Liver (tissue), 9 donors: ENCODE data around the gene SH3PXD2B. TPM values are rescaled to one million over a fixed set of nuclear protein-coding genes. Genes with fewer than 3 reads are reported as not detected.
A peak's percentile ranks its signal among the peaks of the same experiment; 100 is the strongest.

Source experiments
- DNase-seq: peaks from one replicate; pipeline ENCODE4 v3.0.0-alpha.2; 2017; ENCODE audit warnings: low spot score
- H3K27ac ChIP-seq, 2 donors: one replicate each; pipeline ENCODE4 v1.7.0; 2013; ENCODE audit warnings: inconsistent platforms in 2 of 2, low read length in 2 of 2, control low read depth in 1 of 2, low read depth in 1 of 2, mild to moderate bottlenecking in 1 of 2
- H3K27me3 ChIP-seq, 4 donors: one replicate each; pipeline versions ENCODE4 v1.6.1 to v1.7.0; 2013; ENCODE audit warnings: low read length in 3 of 4, inconsistent platforms in 1 of 4, mild to moderate bottlenecking in 1 of 4, moderate library complexity in 1 of 4; ENCODE audit not compliant: control insufficient read depth in 4 of 4, insufficient read depth in 4 of 4
- H3K36me3 ChIP-seq, 4 donors: one replicate each; pipeline versions ENCODE4 v1.6.1 to v1.7.0; 2013; ENCODE audit warnings: low read length in 3 of 4, mild to moderate bottlenecking in 3 of 4, low read depth in 1 of 4, moderate library complexity in 1 of 4; ENCODE audit not compliant: control insufficient read depth in 4 of 4, insufficient read depth in 3 of 4
- H3K4me1 ChIP-seq, 4 donors: one replicate each; pipeline versions ENCODE4 v1.6.1 to v1.7.0; 2013; ENCODE audit warnings: low read length in 3 of 4, mild to moderate bottlenecking in 3 of 4, moderate library complexity in 1 of 4; ENCODE audit not compliant: control insufficient read depth in 4 of 4, insufficient read depth in 4 of 4
- H3K4me3 ChIP-seq, 3 donors: one replicate each; pipeline versions ENCODE4 v1.6.1 to v1.7.0; 2013; ENCODE audit warnings: low read length in 3 of 3, control low read depth in 1 of 3, low read depth in 1 of 3, mild to moderate bottlenecking in 1 of 3
- H3K9ac ChIP-seq, 2 donors: one replicate each; pipeline ENCODE4 v1.7.0; 2013; ENCODE audit warnings: low read length in 2 of 2, mild to moderate bottlenecking in 2 of 2, moderate library complexity in 2 of 2, control low read depth in 1 of 2, low read depth in 1 of 2
- H3K9me3 ChIP-seq, 4 donors: one replicate each; pipeline versions ENCODE4 v1.6.1 to v1.7.0; 2013; ENCODE audit warnings: low read length in 3 of 4; ENCODE audit not compliant: control insufficient read depth in 4 of 4
- EGR1 ChIP-seq, 2 donors: IDR thresholded peaks; 2 replicates each; pipeline ENCODE4 v1.6.1; 2016 to 2018; ENCODE audit warnings: antibody characterized with exemption in 2 of 2, low read depth in 2 of 2
- FOXA1 ChIP-seq: IDR thresholded peaks from 2 replicates; pipeline ENCODE4 v1.6.1; 2016; ENCODE audit warnings: antibody characterized with exemption
- GABPA ChIP-seq, 2 donors: IDR thresholded peaks in 1 of 2; conservative IDR thresholded peaks in 1 of 2; 2 replicates each; pipeline ENCODE4 v1.6.1; 2016; ENCODE audit warnings: antibody characterized with exemption in 2 of 2, mild to moderate bottlenecking in 1 of 2, moderate library complexity in 1 of 2
- HNF4A ChIP-seq, 2 donors: conservative IDR thresholded peaks; 2 replicates each; pipeline ENCODE4 v1.6.1; 2016; ENCODE audit warnings: antibody characterized with exemption in 2 of 2, mild to moderate bottlenecking in 2 of 2
- HNF4G ChIP-seq: IDR thresholded peaks from 2 replicates; pipeline ENCODE4 v1.6.1; 2016; ENCODE audit warnings: antibody characterized with exemption
- JUND ChIP-seq, 2 donors: IDR thresholded peaks; 2 replicates each; pipeline ENCODE4 v1.6.1; 2016; ENCODE audit warnings: antibody characterized with exemption in 2 of 2
- NR2F2 ChIP-seq: IDR thresholded peaks from 2 replicates; pipeline ENCODE4 v1.6.1; 2016; ENCODE audit warnings: antibody characterized with exemption
- RXRA ChIP-seq, 2 donors: IDR thresholded peaks; 2 replicates each; pipeline ENCODE4 v1.6.1; 2017 to 2018; ENCODE audit warnings: antibody characterized with exemption in 2 of 2, mild to moderate bottlenecking in 1 of 2
- SP1 ChIP-seq: IDR thresholded peaks from 2 replicates; pipeline ENCODE4 v1.6.1; 2018; ENCODE audit warnings: antibody characterized with exemption, mild to moderate bottlenecking
- YY1 ChIP-seq: IDR thresholded peaks from 2 replicates; pipeline ENCODE4 v1.6.1; 2016; ENCODE audit warnings: antibody characterized with exemption, mild to moderate bottlenecking
- WGBS: extraction: QIAGEN DNeasy Blood & Tissue Kit; methylation state at CpG from one replicate; pipeline ENCODE4 v1.1.7; 2013; 5-methylcytosine and 5-hydroxymethylcytosine counted together
- polyA plus RNA-seq, 2 donors: library from polyadenylated mRNA; stranded (reverse) in 1 of 2; unstranded in 1 of 2; fragments of 200-250 nt in 1 of 2; fragments of >200 nt in 1 of 2; fragmentation: Nextera tagmentation in 1 of 2; extraction: Ambion mirVana in 1 of 2; gene quantifications; one replicate each; pipeline versions ENCODE4 v1.2.1 to v1.2.3, GENCODE V29; 2013 to 2015
- total RNA-seq, 2 donors: library from RNA; depleted of rRNA; stranded (reverse); fragments of >200 nt; gene quantifications; one replicate each; pipeline ENCODE4 v1.2.3, GENCODE V29; 2014
- TF ChIP-seq, protein P1 (sequence below): IDR thresholded peaks from 2 replicates; pipeline ENCODE4 v1.6.1; 2016; ENCODE audit warnings: antibody characterized with exemption
- TF ChIP-seq, protein P2 (sequence below): IDR thresholded peaks from 2 replicates; pipeline ENCODE4 v1.6.1; 2016; ENCODE audit warnings: antibody characterized with exemption
- TF ChIP-seq, protein P3 (sequence below): IDR thresholded peaks from 2 replicates; pipeline ENCODE4 v1.6.1; 2016; ENCODE audit warnings: antibody characterized with exemption, mild to moderate bottlenecking
- TF ChIP-seq, protein P4 (sequence below): fragments of 150-350 bp; IDR thresholded peaks from 2 replicates; pipeline ENCODE4 v1.5.1; 2017; ENCODE audit warnings: improper control_type of control experiment, low read depth, low read length; ENCODE audit not compliant: missing input control
- TF ChIP-seq, protein P5 (sequence below): IDR thresholded peaks from 2 replicates; pipeline ENCODE4 v1.6.1; 2016; ENCODE audit warnings: antibody characterized with exemption
- donor health status: healthy.
- donor health status: healthy.
- donor health status: healthy.
- donor health status: healthy.
- donor health status: healthy.

The SH3PXD2B gene
- total and polyA plus RNA-seq, 4 donors: 1.1 to 3.3 (median 2.2) TPM

DNA sequence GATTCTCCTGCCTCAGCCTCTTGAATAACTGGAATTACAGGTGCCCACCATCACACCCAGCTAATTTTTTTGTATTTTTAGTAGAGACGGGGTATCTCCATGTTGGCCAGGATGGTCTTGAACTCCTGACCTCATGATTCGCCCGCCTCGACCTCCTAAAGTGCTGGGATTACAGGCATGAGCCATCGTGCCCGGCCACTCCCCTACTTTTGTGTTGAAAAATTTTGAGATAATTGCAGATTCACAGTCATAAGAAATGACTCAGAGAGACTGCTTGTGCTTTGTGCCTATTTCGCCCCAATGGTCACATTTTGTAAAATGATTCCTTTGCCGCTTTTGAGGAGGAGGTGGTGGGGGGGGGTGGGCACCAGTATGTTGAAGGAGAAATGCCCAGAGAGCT, 48.1 kb upstream of the SH3PXD2B start:
- no peak overlapping the region for H3K4me3 ChIP-seq
- peak; percentile 4 for DNase-seq
- H3K9me3 ChIP-seq: no peaks in the 10 kb centered on the region
- no peak overlapping the region for H3K9ac ChIP-seq
- TF ChIP-seq HNF4A (conservative IDR thresholded peaks at IDR 0.05): no peak
- TF ChIP-seq, protein P1, sequence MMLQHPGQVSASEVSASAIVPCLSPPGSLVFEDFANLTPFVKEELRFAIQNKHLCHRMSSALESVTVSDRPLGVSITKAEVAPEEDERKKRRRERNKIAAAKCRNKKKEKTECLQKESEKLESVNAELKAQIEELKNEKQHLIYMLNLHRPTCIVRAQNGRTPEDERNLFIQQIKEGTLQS: no peak
- TF ChIP-seq HNF4G: no peak
- no peak for TF ChIP-seq SP1
- no peak overlapping the region for H3K27ac ChIP-seq
- no peaks in the 10 kb centered on the region for H3K36me3 ChIP-seq
- no peaks in the 10 kb centered on the region for H3K4me1 ChIP-seq
- WGBS: 92% methylated on average over 8 of the region's 8 CpGs
- no peaks in the 10 kb centered on the region for H3K27me3 ChIP-seq

DNA sequence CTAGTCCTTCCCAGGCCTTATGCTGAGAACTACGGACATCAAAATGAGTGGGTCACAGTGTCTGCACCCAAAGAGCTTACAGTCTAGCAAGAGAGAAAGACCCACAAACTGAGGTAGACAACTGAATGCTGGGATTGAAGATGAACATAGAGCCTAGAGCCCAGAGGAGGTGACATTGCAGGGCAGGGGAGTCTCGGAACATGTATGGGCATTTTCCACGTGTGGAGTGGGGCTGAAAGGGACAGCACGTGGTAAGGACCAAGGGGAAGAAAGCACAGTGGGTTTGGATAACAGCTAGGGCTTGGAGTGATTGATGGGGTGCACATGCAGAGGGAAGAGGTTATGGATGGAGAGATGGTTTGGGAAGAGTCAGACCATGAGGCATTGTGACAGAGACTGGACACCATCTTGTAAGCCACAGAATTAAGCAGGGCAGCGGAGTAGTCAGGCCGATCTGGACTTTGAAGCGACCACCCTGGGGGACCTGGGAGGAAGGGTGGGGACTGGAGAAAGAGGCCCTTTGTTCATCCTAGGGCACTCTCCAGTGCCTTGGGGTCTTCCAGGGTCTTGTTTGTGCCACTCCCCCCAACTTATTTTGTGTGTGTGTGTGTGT, 47.5 kb upstream of the SH3PXD2B start:
- H3K9ac ChIP-seq: no peak overlapping the region
- H3K4me1 ChIP-seq: no peaks in the 10 kb centered on the region
- no peak for TF ChIP-seq SP1
- TF ChIP-seq, protein P2, sequence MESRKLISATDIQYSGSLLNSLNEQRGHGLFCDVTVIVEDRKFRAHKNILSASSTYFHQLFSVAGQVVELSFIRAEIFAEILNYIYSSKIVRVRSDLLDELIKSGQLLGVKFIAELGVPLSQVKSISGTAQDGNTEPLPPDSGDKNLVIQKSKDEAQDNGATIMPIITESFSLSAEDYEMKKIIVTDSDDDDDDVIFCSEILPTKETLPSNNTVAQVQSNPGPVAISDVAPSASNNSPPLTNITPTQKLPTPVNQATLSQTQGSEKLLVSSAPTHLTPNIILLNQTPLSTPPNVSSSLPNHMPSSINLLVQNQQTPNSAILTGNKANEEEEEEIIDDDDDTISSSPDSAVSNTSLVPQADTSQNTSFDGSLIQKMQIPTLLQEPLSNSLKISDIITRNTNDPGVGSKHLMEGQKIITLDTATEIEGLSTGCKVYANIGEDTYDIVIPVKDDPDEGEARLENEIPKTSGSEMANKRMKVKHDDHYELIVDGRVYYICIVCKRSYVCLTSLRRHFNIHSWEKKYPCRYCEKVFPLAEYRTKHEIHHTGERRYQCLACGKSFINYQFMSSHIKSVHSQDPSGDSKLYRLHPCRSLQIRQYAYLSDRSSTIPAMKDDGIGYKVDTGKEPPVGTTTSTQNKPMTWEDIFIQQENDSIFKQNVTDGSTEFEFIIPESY: no peak
- TF ChIP-seq RXRA (IDR thresholded peaks at IDR 0.05): no peak
- no peak for TF ChIP-seq EGR1 (IDR thresholded peaks at IDR 0.05; ENCODE audit: low read depth in 2 of 2)
- TF ChIP-seq, protein P3, sequence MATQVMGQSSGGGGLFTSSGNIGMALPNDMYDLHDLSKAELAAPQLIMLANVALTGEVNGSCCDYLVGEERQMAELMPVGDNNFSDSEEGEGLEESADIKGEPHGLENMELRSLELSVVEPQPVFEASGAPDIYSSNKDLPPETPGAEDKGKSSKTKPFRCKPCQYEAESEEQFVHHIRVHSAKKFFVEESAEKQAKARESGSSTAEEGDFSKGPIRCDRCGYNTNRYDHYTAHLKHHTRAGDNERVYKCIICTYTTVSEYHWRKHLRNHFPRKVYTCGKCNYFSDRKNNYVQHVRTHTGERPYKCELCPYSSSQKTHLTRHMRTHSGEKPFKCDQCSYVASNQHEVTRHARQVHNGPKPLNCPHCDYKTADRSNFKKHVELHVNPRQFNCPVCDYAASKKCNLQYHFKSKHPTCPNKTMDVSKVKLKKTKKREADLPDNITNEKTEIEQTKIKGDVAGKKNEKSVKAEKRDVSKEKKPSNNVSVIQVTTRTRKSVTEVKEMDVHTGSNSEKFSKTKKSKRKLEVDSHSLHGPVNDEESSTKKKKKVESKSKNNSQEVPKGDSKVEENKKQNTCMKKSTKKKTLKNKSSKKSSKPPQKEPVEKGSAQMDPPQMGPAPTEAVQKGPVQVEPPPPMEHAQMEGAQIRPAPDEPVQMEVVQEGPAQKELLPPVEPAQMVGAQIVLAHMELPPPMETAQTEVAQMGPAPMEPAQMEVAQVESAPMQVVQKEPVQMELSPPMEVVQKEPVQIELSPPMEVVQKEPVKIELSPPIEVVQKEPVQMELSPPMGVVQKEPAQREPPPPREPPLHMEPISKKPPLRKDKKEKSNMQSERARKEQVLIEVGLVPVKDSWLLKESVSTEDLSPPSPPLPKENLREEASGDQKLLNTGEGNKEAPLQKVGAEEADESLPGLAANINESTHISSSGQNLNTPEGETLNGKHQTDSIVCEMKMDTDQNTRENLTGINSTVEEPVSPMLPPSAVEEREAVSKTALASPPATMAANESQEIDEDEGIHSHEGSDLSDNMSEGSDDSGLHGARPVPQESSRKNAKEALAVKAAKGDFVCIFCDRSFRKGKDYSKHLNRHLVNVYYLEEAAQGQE: no peak
- H3K27ac ChIP-seq: no peak overlapping the region
- H3K36me3 ChIP-seq: no peaks in the 10 kb centered on the region
- no peaks in the 10 kb centered on the region for H3K27me3 ChIP-seq
- H3K4me3 ChIP-seq: no peak overlapping the region
- 86% methylated on average over 7 of the region's 7 CpGs for WGBS
- H3K9me3 ChIP-seq: no peaks in the 10 kb centered on the region
- DNase-seq: peak; percentile 9

DNA sequence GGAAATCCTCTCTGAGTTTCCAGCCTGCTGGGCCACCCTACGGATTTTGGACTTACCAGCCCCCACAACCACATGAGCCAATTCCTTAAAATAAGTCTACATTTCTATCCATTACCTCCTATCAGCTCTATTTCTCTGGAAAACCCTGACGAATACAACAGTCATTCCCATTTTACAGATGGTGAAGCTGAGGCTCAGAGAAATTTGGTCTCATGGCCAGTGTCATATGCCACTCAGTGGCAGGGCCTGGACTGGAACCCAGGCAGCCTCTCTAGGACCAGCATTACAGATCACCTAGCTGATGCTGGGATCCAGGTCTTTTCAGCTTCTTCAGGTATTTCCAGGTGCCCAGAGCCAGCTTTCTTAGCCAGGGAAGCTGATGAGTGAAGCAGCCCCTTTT, 45.0 kb upstream of the SH3PXD2B start:
- Histone ChIP-seq H3K27me3 (no peaks in the 10 kb centered on the region), H3K9ac (no peak overlapping the region), H3K4me3 (no peak overlapping the region), H3K9me3 (no peaks in the 10 kb centered on the region), H3K27ac (no peak overlapping the region), H3K4me1 (no peaks in the 10 kb centered on the region), H3K36me3 (no peaks in the 10 kb centered on the region)
- TF ChIP-seq, protein P1: no peak
- TF ChIP-seq JUND (IDR thresholded peaks at IDR 0.05): no peak
- no peak for TF ChIP-seq HNF4G
- no peak for TF ChIP-seq RXRA (IDR thresholded peaks at IDR 0.05)
- no peak for TF ChIP-seq GABPA (IDR thresholded peaks at IDR 0.05 in 1 of 2, conservative IDR thresholded peaks at IDR 0.05 in 1 of 2)
- TF ChIP-seq YY1: no peak
- TF ChIP-seq, protein P4, sequence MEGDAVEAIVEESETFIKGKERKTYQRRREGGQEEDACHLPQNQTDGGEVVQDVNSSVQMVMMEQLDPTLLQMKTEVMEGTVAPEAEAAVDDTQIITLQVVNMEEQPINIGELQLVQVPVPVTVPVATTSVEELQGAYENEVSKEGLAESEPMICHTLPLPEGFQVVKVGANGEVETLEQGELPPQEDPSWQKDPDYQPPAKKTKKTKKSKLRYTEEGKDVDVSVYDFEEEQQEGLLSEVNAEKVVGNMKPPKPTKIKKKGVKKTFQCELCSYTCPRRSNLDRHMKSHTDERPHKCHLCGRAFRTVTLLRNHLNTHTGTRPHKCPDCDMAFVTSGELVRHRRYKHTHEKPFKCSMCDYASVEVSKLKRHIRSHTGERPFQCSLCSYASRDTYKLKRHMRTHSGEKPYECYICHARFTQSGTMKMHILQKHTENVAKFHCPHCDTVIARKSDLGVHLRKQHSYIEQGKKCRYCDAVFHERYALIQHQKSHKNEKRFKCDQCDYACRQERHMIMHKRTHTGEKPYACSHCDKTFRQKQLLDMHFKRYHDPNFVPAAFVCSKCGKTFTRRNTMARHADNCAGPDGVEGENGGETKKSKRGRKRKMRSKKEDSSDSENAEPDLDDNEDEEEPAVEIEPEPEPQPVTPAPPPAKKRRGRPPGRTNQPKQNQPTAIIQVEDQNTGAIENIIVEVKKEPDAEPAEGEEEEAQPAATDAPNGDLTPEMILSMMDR: no peak
- no peak for TF ChIP-seq FOXA1
- TF ChIP-seq NR2F2: no peak
- TF ChIP-seq EGR1 (IDR thresholded peaks at IDR 0.05; ENCODE audit: low read depth in 2 of 2): no peak
- TF ChIP-seq, protein P5, sequence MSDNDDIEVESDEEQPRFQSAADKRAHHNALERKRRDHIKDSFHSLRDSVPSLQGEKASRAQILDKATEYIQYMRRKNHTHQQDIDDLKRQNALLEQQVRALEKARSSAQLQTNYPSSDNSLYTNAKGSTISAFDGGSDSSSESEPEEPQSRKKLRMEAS: no peak
- TF ChIP-seq HNF4A (conservative IDR thresholded peaks at IDR 0.05): no peak
- no peak for DNase-seq
- 92% methylated on average over 2 of the region's 2 CpGs for WGBS
